ENCODE results near the gene ZNF195.
"Not testable (repeated sequence)": the region's sequence is repeated elsewhere in the genome, so short reads cannot be mapped to it uniquely, and the experiment has no call there.

- TF ChIP-seq CREB1 (IDR thresholded peaks at IDR 0.05; ENCODE audit: low read depth) = 0 out of 2 replicates have a peak, but pooled peaks have one; percentile 13
- not testable (repeated sequence) for TF ChIP-seq RAD21 (IDR thresholded peaks at IDR 0.05; ENCODE audit: insufficient read depth, low read depth, low read length); ASH2L (IDR thresholded peaks at IDR 0.05; ENCODE audit: borderline replicate concordance, low read depth); GABPA (IDR thresholded peaks at IDR 0.05; ENCODE audit: low read depth); TCF7 (IDR thresholded peaks at IDR 0.05; ENCODE audit: borderline replicate concordance); MXI1 (IDR thresholded peaks at IDR 0.05; ENCODE audit: low read depth, low read length); SP1 (IDR thresholded peaks at IDR 0.05; ENCODE audit: low read depth, low read length); TCF3 (IDR thresholded peaks at IDR 0.05; ENCODE audit: borderline replicate concordance, insufficient read depth, low read depth, low read length); POLR2AphosphoS5 (IDR thresholded peaks at IDR 0.05; ENCODE audit: low read length); RUNX3 (IDR thresholded peaks at IDR 0.05; ENCODE audit: low read length); TCF12 (IDR thresholded peaks at IDR 0.05; ENCODE audit: low read depth, low read length); CTCF (IDR thresholded peaks at IDR 0.05 in 2 of 3, conservative IDR thresholded peaks at IDR 0.05 in 1 of 3; ENCODE audit: control insufficient read depth in 2 of 3, extremely low read depth in 1 of 3, insufficient read depth in 1 of 3, low read depth in 3 of 3, low read length in 3 of 3); HDAC6 (IDR thresholded peaks at IDR 0.05; ENCODE audit: unreplicated experiment)
- TF ChIP-seq, protein P1, sequence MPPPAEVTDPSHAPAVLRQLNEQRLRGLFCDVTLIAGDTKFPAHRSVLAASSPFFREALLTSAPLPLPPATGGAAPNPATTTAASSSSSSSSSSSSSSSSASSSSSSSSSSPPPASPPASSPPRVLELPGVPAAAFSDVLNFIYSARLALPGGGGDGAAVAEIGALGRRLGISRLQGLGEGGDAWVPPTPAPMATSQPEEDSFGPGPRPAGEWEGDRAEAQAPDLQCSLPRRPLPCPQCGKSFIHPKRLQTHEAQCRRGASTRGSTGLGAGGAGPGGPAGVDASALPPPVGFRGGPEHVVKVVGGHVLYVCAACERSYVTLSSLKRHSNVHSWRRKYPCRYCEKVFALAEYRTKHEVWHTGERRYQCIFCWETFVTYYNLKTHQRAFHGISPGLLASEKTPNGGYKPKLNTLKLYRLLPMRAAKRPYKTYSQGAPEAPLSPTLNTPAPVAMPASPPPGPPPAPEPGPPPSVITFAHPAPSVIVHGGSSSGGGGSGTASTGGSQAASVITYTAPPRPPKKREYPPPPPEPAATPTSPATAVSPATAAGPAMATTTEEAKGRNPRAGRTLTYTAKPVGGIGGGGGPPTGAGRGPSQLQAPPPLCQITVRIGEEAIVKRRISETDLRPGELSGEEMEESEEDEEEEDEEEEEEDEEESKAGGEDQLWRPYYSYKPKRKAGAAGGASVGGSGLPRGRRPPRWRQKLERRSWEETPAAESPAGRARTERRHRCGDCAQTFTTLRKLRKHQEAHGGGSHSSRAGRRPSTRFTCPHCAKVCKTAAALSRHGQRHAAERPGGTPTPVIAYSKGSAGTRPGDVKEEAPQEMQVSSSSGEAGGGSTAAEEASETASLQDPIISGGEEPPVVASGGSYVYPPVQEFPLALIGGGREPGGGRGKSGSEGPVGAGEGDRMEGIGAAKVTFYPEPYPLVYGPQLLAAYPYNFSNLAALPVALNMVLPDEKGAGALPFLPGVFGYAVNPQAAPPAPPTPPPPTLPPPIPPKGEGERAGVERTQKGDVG (CRISPR knock-in tag; IDR thresholded peaks at IDR 0.05) = not testable (repeated sequence)
These were observed 43.6 kb upstream of the ZNF195 start for GRCh38 chr11:3422380-3423137.
